22Rv1 (cell line): ENCODE results near the gene PXMP4.

Experiments
- H3K27ac ChIP-seq: fragments of 450-650 bp; 2 replicates; pipeline ENCODE4 v1.5.1; 2017
- ZFX ChIP-seq: fragments of 450-650 bp; IDR thresholded peaks from 2 replicates; pipeline ENCODE4 v1.6.1; 2017; ENCODE audit warnings: antibody characterized with exemption, borderline replicate concordance
- TF ChIP-seq, protein P1 (sequence below): fragments of 450-650 bp; IDR thresholded peaks from 2 replicates; pipeline ENCODE4 v1.5.1; 2017; ENCODE audit warnings: mild to moderate bottlenecking

The PXMP4 gene

DNA sequence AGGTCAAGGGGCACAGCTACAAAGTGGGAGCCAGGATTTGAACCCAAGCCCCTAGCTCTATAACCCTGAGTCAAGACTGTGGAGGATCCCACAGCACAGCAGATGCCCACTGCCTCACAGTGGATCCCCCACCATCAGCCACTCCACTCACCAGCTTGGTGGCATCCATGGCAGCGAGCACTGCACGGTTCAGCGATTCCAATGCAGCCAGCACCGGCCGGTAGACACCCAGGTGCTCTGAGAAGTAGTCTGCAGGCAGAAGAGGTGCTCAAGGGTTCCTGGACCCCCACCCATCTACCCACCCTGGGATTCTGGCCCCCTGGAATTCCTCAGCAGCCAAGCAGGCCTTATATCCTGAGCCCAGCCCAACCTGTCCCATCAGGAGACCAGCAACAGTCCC is 50.9 kb downstream of the PXMP4 start:
- no peak for TF ChIP-seq ZFX
- TF ChIP-seq, protein P1, sequence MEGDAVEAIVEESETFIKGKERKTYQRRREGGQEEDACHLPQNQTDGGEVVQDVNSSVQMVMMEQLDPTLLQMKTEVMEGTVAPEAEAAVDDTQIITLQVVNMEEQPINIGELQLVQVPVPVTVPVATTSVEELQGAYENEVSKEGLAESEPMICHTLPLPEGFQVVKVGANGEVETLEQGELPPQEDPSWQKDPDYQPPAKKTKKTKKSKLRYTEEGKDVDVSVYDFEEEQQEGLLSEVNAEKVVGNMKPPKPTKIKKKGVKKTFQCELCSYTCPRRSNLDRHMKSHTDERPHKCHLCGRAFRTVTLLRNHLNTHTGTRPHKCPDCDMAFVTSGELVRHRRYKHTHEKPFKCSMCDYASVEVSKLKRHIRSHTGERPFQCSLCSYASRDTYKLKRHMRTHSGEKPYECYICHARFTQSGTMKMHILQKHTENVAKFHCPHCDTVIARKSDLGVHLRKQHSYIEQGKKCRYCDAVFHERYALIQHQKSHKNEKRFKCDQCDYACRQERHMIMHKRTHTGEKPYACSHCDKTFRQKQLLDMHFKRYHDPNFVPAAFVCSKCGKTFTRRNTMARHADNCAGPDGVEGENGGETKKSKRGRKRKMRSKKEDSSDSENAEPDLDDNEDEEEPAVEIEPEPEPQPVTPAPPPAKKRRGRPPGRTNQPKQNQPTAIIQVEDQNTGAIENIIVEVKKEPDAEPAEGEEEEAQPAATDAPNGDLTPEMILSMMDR: no peak
- peak overlapping the region; percentile 98 for H3K27ac ChIP-seq

DNA sequence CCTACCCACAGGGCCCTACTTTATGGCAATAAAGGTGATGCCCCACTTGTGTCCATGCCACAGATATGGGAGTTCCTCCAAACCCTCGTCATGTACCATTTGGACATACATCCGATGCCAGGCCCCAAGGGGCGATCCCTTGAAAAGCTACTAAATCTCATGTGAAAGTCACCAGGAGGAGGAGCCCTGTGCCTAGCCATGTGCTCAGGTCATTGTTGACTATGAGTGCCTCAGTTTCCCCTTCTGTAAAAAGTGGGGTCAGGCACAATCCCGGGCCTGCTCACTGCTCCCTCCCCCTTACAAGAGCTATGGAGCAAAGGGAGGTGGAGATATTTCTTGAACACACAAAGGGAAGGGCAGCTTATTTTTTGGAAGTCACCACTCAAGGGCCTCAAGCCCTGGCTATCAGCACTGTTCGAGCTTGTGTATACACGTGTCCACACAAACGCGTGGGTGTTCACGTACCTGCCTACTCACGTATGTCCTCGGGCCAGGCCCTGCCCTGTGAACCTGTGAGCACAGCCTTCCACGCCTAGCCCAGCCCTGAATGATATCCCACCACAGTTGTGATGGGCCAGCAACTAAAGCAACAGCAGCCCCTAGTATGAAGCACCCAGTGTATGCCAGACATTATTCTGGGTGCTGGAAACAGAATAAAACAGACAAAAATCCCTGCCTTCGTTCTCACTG is 51.5 kb downstream of the PXMP4 start:
- TF ChIP-seq ZFX: no peak
- TF ChIP-seq, protein P1: no peak
- peak overlapping the region; percentile 98 for H3K27ac ChIP-seq

GRCh38 chr20:33667676-33668465 is 52.2 kb downstream of the PXMP4 start:
- no peak for TF ChIP-seq ZFX
- TF ChIP-seq, protein P1: peak; percentile 95
- peak overlapping the region; percentile 98 for H3K27ac ChIP-seq

DNA sequence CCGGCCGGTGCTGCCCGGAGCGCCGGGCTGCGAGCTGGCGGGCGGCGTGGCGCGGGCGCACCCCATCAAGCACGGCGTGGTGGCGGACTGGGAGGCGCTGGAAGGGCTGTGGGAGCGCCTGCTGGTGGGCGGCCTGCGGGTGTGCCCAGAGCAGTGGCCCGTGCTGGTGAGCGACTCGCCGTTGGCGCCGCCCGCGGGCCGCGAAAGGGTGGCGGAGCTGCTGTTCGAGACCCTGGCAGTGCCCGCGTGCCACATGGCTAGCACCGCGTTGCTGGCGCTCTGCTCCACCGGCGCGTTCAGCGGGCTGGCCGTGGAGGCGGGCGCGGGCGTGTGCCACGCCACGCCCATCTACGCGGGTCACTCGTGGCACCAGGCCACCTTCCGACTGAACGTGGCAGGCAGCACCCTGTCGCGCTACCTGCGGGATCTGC is 52.9 kb downstream of the PXMP4 start:
- H3K27ac ChIP-seq: peak overlapping the region; percentile 98
- TF ChIP-seq, protein P1: no peak
- no peak for TF ChIP-seq ZFX

DNA sequence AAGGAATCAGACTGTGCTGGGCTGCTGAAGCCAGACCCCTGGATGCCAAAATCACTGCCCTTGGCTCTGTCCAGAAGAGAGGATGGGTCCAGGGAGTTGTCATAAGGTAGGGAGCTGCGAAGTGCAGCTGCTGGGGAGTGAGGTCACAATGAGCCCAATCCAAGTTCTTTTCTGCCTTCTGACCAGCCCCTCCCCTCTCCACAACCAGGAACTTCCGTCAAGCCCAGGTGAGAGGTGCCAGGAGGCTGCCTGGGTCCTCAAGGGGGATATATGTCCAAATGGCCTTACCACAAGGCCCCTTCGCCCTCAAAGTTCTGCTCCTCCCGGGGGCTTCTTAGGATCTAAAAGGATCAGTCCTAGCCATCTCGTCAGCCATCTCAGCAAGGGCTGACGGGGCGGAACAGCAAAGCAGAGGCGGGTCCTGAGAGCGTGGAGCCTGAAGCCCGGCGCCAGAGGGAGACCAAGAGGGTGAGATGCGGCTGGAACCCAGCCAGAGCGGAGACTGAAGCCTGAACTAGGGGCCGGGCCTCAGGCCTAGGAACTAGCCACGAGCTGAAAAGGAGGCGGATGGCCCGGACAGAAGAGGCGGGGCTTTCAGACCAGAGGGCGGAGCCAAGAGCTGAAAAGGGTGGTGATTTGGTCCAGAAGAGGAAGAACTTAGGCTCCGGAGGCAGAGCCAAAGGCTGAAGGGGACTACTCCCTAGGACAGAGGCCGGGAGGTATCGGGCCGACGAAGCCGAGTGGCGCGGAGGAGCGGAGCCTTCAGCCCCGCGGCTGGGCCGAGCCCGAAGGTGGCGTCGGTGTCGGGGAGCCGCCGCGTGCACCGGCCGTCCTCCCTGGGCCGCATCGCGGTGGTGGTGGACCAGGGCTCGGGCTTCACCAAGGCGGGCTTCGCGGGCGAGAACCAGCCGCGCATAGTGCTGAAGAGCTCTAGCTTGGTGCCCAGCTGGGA is 53.5 kb downstream of the PXMP4 start, which contains the start of gene ACTL10:
Gene ACTL10 (plus strand): TSS at position 651 of the 952 bp plus-strand sequence. CDS start 555 bp downstream, outside the sequence.
- TF ChIP-seq, protein P1: peak; percentile 35
- TF ChIP-seq ZFX: no peak
- peak within 1 kb of the TSS; percentile 98 for H3K27ac ChIP-seq

GRCh38 chr20:33664762-33665144 is 55.4 kb downstream of the PXMP4 start:
- H3K27ac ChIP-seq: peak overlapping the region; percentile 98
- TF ChIP-seq, protein P1: no peak
- no peak for TF ChIP-seq ZFX
